Cerebellar nuclear complex (tissue), 1 donor: Measurements from ENCODE around the gene CALM3.
A peak's percentile ranks its signal among the peaks of the same experiment; 100 is the strongest.
"Not testable (repeated sequence)": the region's sequence is repeated elsewhere in the genome, so short reads cannot be mapped to it uniquely, and the experiment has no call there.

Experiments
- DNase-seq, 2 experiments: peaks; one replicate each; lab custom pipeline; 2025; lab: John Stamatoyannopoulos, UW

CALM3 gene

GRCh38 chr19:46615966-46616365, 14.8 kb downstream of the CALM3 start:
- no peak for DNase-seq

GRCh38 chr19:46616631-46617322, 15.6 kb downstream of the CALM3 start:
- peak in 1 of 2 experiments; percentile 10 for DNase-seq

GRCh38 chr19:46617601-46618000, 16.5 kb downstream of the CALM3 start:
- DNase-seq: no peak

GRCh38 chr19:46618670-46619231, 17.6 kb downstream of the CALM3 start:
- no peak for DNase-seq

GRCh38 chr19:46620267-46620666, 19.1 kb downstream of the CALM3 start:
- DNase-seq: no peak

GRCh38 chr19:46620716-46621115, 19.6 kb downstream of the CALM3 start:
- DNase-seq: no peak

GRCh38 chr19:46621191-46622117, 20.3 kb downstream of the CALM3 start:
- DNase-seq: no peak

- no peak for DNase-seq
Observed at GRCh38 chr19:46622118-46622446, 21.0 kb downstream of the CALM3 start.

- no peak for DNase-seq
Observed at GRCh38 chr19:46623915-46624502, 22.9 kb downstream of the CALM3 start.

- DNase-seq: no peak
Observed at GRCh38 chr19:46624958-46625661, 24.0 kb downstream of the CALM3 start, which contains the start of gene PTGIR. TSS of gene PTGIR (minus strand) at chr19:46625089. CDS start at chr19:46624225, 864 bp downstream.

- DNase-seq: no peak
Observed at GRCh38 chr19:46625731-46626130, 24.6 kb downstream of the CALM3 start.

GRCh38 chr19:46626446-46626845, 25.3 kb downstream of the CALM3 start:
- no peak for DNase-seq

- DNase-seq: not testable (repeated sequence)
Observed at GRCh38 chr19:46628970-46629369, 27.8 kb downstream of the CALM3 start.

GRCh38 chr19:46629546-46630025, 28.5 kb downstream of the CALM3 start:
- DNase-seq: no peak

- no peak for DNase-seq
Observed at GRCh38 chr19:46630586-46631205, 29.6 kb downstream of the CALM3 start.

- no peak for DNase-seq
Observed at GRCh38 chr19:46631481-46631880, 30.4 kb downstream of the CALM3 start.

- no peak for DNase-seq
Observed at GRCh38 chr19:46633130-46633529, 32.0 kb downstream of the CALM3 start.

GRCh38 chr19:46634045-46634655, 33.0 kb downstream of the CALM3 start:
- no peak for DNase-seq

GRCh38 chr19:46634656-46635218, 33.6 kb downstream of the CALM3 start:
- no peak for DNase-seq
